Right hindlimb (tissue), 1 donor: ENCODE measurements around the gene NOTCH1.
"Not testable (repeated sequence)": the region's sequence is repeated elsewhere in the genome, so short reads cannot be mapped to it uniquely, and the experiment has no call there.

Source experiments
- DNase-seq: peaks from one replicate; pipeline ENCODE4 v3.0.0-alpha.2; 2018

Gene NOTCH1

GRCh38 chr9:136545965-136546696 lies at the start of gene NOTCH1:
TSS of gene NOTCH1 (minus strand) at chr9:136546048. CDS start at chr9:136545786, 262 bp downstream.
- peak; percentile 92 for DNase-seq

- no peak for DNase-seq
These were observed 48.6 kb upstream of the NOTCH1 start for GRCh38 chr9:136594492-136594891.

- no peak for DNase-seq
These were observed 47.7 kb upstream of the NOTCH1 start for GRCh38 chr9:136593581-136593980.

GRCh38 chr9:136592666-136593065 lies 46.8 kb upstream of the NOTCH1 start:
- DNase-seq = no peak

- DNase-seq = no peak
These were observed 45.2 kb upstream of the NOTCH1 start for GRCh38 chr9:136590821-136591752.

GRCh38 chr9:136589766-136590763 lies 44.2 kb upstream of the NOTCH1 start:
- no peak for DNase-seq

- no peak for DNase-seq
These were observed 43.0 kb upstream of the NOTCH1 start for GRCh38 chr9:136588663-136589464.

- peak; percentile 74 for DNase-seq
These were observed 42.3 kb upstream of the NOTCH1 start for GRCh38 chr9:136587944-136588662.

GRCh38 chr9:136587145-136587943 lies 41.5 kb upstream of the NOTCH1 start:
- peak; percentile 95 for DNase-seq

GRCh38 chr9:136586391-136586953 lies 40.6 kb upstream of the NOTCH1 start:
- no peak for DNase-seq

- no peak for DNase-seq
These were observed 39.8 kb upstream of the NOTCH1 start for GRCh38 chr9:136585531-136586120.

GRCh38 chr9:136584934-136585333 lies 39.1 kb upstream of the NOTCH1 start:
- DNase-seq = peak; percentile 65

- DNase-seq = no peak
These were observed 38.6 kb upstream of the NOTCH1 start for GRCh38 chr9:136584401-136584932.

- DNase-seq = no peak
These were observed 37.3 kb upstream of the NOTCH1 start for GRCh38 chr9:136582977-136583735.

- no peak for DNase-seq
These were observed 36.0 kb upstream of the NOTCH1 start for GRCh38 chr9:136581614-136582447.

- DNase-seq = not testable (repeated sequence)
These were observed 33.9 kb upstream of the NOTCH1 start for GRCh38 chr9:136579650-136580219.
